SU-DHL-6 (cell line): ENCODE measurements around the gene ZNF680.
A peak's percentile ranks its signal among the peaks of the same experiment; 100 is the strongest.

Experiments
- H2AFZ ChIP-seq: fragments of 200-600 bp; sonication (generic); 2 replicates; pipeline ENCODE4 v1.6.1; 2014; ENCODE audit warnings: low read depth, mild to moderate bottlenecking, moderate library complexity, mixed read lengths, antibody characterized with exemption, low read length; ENCODE audit not compliant: severe bottlenecking
- H3F3A ChIP-seq: fragments of 200-600 bp; shearing (Covaris generic); 2 replicates; pipeline ENCODE4 v1.6.0; 2016; ENCODE audit warnings: antibody characterized with exemption, mild to moderate bottlenecking; ENCODE audit not compliant: insufficient read depth
- H3K27ac ChIP-seq: fragments of 200-600 bp; sonication (generic); 2 replicates; pipeline ENCODE4 v1.5.1; 2016; ENCODE audit warnings: low read depth, mild to moderate bottlenecking, low read length, moderate library complexity, mixed read lengths
- H3K27me3 ChIP-seq: fragments of 200-600 bp; sonication (generic), shearing (Covaris generic); 2 replicates; pipeline ENCODE4 v1.6.0; 2014; ENCODE audit warnings: mild to moderate bottlenecking, low read length
- H3K36me3 ChIP-seq: fragments of 200-600 bp; sonication (generic); 2 replicates; pipeline ENCODE4 v1.6.1; 2014; ENCODE audit warnings: mild to moderate bottlenecking, low read length, mixed read lengths
- H3K4me2 ChIP-seq: fragments of 300-600, 200-600 bp; shearing (Covaris generic), sonication (generic); 2 replicates; pipeline ENCODE4 v1.6.0; 2014; ENCODE audit warnings: low read length, low read depth, mild to moderate bottlenecking; ENCODE audit not compliant: poor library complexity, severe bottlenecking
- H3K4me3 ChIP-seq: fragments of 200-600 bp; sonication (generic); 2 replicates; pipeline ENCODE4 v1.5.1; 2014; ENCODE audit warnings: antibody characterized with exemption, low read length, mild to moderate bottlenecking, mixed read lengths; ENCODE audit not compliant: insufficient read depth, poor library complexity, severe bottlenecking
- H3K79me2 ChIP-seq: fragments of 200-600 bp; sonication (generic); 2 replicates; pipeline ENCODE4 v1.6.1; 2014; ENCODE audit warnings: mild to moderate bottlenecking, low read length, moderate library complexity; ENCODE audit not compliant: insufficient read depth
- H3K9ac ChIP-seq: fragments of 200-600 bp; sonication (generic); 2 replicates; pipeline ENCODE4 v1.7.0; 2014; ENCODE audit warnings: mild to moderate bottlenecking, low read length
- H3K9me2 ChIP-seq: fragments of 200-600 bp; sonication (generic); replicated peaks from 2 replicates; pipeline ENCODE4 v1.6.1; 2014; ENCODE audit warnings: low read length; ENCODE audit not compliant: insufficient read depth
- H3K9me3 ChIP-seq: fragments of 200-600 bp; sonication (generic); 2 replicates; pipeline ENCODE4 v1.6.1; 2014; ENCODE audit warnings: low read length, mixed read lengths; ENCODE audit not compliant: insufficient read depth
- H4K20me1 ChIP-seq: fragments of 200-600 bp; sonication (generic); 2 replicates; pipeline ENCODE4 v1.6.1; 2014; ENCODE audit warnings: low read depth, mild to moderate bottlenecking, antibody characterized with exemption, low read length, moderate library complexity, mixed read lengths
- EZH2phosphoT487 ChIP-seq: fragments of 200-600 bp; sonication (generic), shearing (Covaris generic); conservative IDR thresholded peaks from 2 replicates; pipeline ENCODE4 v1.6.1; 2018; ENCODE audit warnings: mild to moderate bottlenecking, antibody characterized with exemption, low read length, moderate library complexity, mixed read lengths
- TF ChIP-seq, protein P1 (sequence below): fragments of 200-600 bp; sonication (generic); IDR thresholded peaks from one replicate; pipeline ENCODE4 v1.5.1; 2017; ENCODE audit warnings: antibody characterized with exemption, mild to moderate bottlenecking, low read length, moderate library complexity; ENCODE audit not compliant: insufficient read depth, poor library complexity, severe bottlenecking

The ZNF680 gene

GRCh38 chr7:64509583-64509982 lies 53.3 kb downstream of the ZNF680 start:
- H3K27me3 ChIP-seq: no peaks in the 10 kb centered on the region
- peaks cover 18% of the 10 kb centered on the region; the same call in 1 of the 2 replicates for H3K79me2 ChIP-seq
- H3K9me2 ChIP-seq: no peaks in the 10 kb centered on the region
- H3K9ac ChIP-seq: no peak overlapping the region
- H3K36me3 ChIP-seq: peaks cover 62% of the 10 kb centered on the region
- no peak overlapping the region for H3K27ac ChIP-seq
- H3K4me3 ChIP-seq: no peak overlapping the region
- no peaks in the 10 kb centered on the region for H4K20me1 ChIP-seq
- no peak overlapping the region for H2AFZ ChIP-seq
- peaks cover 23% of the 10 kb centered on the region; the same call in 1 of the 2 replicates for H3F3A ChIP-seq
- H3K4me2 ChIP-seq: no peak overlapping the region
- no peak for TF ChIP-seq EZH2phosphoT487
- TF ChIP-seq, protein P1, sequence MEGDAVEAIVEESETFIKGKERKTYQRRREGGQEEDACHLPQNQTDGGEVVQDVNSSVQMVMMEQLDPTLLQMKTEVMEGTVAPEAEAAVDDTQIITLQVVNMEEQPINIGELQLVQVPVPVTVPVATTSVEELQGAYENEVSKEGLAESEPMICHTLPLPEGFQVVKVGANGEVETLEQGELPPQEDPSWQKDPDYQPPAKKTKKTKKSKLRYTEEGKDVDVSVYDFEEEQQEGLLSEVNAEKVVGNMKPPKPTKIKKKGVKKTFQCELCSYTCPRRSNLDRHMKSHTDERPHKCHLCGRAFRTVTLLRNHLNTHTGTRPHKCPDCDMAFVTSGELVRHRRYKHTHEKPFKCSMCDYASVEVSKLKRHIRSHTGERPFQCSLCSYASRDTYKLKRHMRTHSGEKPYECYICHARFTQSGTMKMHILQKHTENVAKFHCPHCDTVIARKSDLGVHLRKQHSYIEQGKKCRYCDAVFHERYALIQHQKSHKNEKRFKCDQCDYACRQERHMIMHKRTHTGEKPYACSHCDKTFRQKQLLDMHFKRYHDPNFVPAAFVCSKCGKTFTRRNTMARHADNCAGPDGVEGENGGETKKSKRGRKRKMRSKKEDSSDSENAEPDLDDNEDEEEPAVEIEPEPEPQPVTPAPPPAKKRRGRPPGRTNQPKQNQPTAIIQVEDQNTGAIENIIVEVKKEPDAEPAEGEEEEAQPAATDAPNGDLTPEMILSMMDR: no peak
- H3K9me3 ChIP-seq: peaks cover 17% of the 10 kb centered on the region; the same call in 1 of the 2 replicates

DNA sequence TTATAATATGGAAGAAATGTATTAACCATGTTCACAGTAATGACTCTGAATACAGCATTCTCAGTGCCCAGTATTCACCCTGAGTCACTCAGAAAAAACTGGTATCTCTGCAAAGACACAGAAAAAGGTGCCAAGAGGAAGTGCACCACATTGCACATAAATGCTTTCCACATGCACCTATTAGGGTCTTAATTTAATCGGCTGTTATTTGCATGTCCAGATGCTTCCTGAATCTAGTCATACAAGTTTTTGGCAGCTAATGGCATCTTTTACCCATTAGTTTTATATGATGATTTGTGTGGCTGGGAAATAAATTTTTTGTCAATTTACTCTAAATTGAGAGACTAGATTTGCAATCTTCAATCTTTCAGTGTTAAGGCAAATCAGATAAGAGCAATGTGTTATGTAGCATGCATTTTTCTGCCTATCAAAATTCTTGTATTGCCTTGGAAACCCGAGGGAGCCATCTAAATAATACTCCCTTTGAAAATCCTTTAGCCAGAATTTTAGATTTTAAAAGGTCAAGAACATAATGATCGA lies 58.2 kb downstream of the ZNF680 start:
- no peak overlapping the region for H2AFZ ChIP-seq
- H3F3A ChIP-seq: peaks cover 19% of the 10 kb centered on the region; the same call in 1 of the 2 replicates
- no peak overlapping the region for H3K9ac ChIP-seq
- H3K27ac ChIP-seq: 0 out of 2 replicates have a peak overlapping the region, but pooled peaks have one; percentile 1
- H3K79me2 ChIP-seq: 0 out of 2 replicates have a peak, but pooled peaks cover 9% of the 10 kb centered on the region
- H3K4me2 ChIP-seq: no peak overlapping the region
- peaks cover 21% of the 10 kb centered on the region for H3K36me3 ChIP-seq
- H3K9me2 ChIP-seq: no peaks in the 10 kb centered on the region
- H4K20me1 ChIP-seq: peaks cover 4% of the 10 kb centered on the region; the same call in 1 of the 2 replicates
- TF ChIP-seq, protein P1: no peak
- no peak for TF ChIP-seq EZH2phosphoT487
- no peak overlapping the region for H3K4me3 ChIP-seq
- H3K27me3 ChIP-seq: no peaks in the 10 kb centered on the region
- H3K9me3 ChIP-seq: peaks cover 3% of the 10 kb centered on the region; the same call in 1 of the 2 replicates

- Histone ChIP-seq H3K4me3 (no peak overlapping the region), H3K4me2 (no peak overlapping the region), H2AFZ (no peak overlapping the region), H3K79me2 (no peaks in the 10 kb centered on the region), H3K9me2 (no peaks in the 10 kb centered on the region), H3K9ac (no peak overlapping the region), H3K36me3 (no peaks in the 10 kb centered on the region), H4K20me1 (no peaks in the 10 kb centered on the region), H3K9me3 (no peaks in the 10 kb centered on the region), H3K27me3 (no peaks in the 10 kb centered on the region), H3K27ac (no peak overlapping the region), H3F3A (no peaks in the 10 kb centered on the region; the same call in 1 of the 2 replicates)
- TF ChIP-seq EZH2phosphoT487: no peak
- TF ChIP-seq, protein P1: no peak
These were observed 64.6 kb downstream of the ZNF680 start for GRCh38 chr7:64498270-64498669.
